Stimulated activated CD8-positive, alpha-beta memory T cell treated with anti-CD3 and anti-CD28 coated beads, Interleukin-4, amount 100 ng/mL, for 24 hours (primary cell): ENCODE data around the gene RFC2.
"Not testable (repeated sequence)": the region's sequence is repeated elsewhere in the genome, so short reads cannot be mapped to it uniquely, and the experiment has no call there.

Source experiments
- DNase-seq: peaks from one replicate; pipeline ENCODE4 v3.0.0-alpha.2; 2020; ENCODE audit warnings: low read depth

The RFC2 gene

GRCh38 chr7:74217455-74218342 is 36.5 kb downstream of the RFC2 start:
- DNase-seq: no peak

GRCh38 chr7:74216361-74216761 is 37.8 kb downstream of the RFC2 start:
- no peak for DNase-seq

DNA sequence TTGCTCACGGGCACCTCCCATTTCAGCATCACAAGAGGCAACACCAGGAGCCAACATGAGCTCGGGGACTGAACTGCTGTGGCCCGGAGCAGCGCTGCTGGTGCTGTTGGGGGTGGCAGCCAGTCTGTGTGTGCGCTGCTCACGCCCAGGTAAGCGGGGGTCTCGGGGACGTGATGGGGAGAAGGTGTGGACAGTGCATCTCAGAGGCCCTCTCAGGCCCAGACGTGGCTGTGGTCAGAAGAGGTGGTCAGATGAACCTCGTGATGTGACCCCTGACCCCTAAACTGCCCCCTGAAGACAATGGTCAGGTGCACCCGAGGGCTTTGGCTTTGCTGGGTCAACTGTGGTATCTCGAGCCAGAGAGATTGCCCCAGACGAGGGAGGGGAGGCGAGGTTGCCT is 38.3 kb downstream of the RFC2 start:
- DNase-seq: no peak

- no peak for DNase-seq
Observed at GRCh38 chr7:74214816-74215630, 39.2 kb downstream of the RFC2 start.

- no peak for DNase-seq
Observed at GRCh38 chr7:74212661-74213060, 41.5 kb downstream of the RFC2 start.

- not testable (repeated sequence) for DNase-seq
Observed at GRCh38 chr7:74208241-74208640, 46.0 kb downstream of the RFC2 start.

DNA sequence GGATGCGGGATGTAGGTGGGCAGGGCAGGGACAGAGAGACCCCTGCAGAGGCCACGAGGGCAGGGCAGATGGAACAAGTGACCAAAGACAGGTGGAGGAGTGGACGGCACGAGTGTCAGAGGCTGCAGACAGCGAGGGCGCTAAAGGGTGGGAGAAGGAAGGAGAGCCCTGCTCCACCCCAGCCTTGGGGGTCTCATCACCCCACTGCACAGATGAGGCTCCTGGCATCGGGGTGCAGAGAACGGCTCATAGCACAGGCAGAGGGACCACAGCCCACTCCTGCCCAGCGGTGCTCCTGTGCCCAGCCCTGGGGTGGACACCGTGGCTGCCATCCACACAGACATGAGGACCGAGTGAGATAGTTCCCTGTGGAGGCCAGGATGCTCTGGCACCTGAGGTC is 46.6 kb downstream of the RFC2 start:
- DNase-seq: no peak

DNA sequence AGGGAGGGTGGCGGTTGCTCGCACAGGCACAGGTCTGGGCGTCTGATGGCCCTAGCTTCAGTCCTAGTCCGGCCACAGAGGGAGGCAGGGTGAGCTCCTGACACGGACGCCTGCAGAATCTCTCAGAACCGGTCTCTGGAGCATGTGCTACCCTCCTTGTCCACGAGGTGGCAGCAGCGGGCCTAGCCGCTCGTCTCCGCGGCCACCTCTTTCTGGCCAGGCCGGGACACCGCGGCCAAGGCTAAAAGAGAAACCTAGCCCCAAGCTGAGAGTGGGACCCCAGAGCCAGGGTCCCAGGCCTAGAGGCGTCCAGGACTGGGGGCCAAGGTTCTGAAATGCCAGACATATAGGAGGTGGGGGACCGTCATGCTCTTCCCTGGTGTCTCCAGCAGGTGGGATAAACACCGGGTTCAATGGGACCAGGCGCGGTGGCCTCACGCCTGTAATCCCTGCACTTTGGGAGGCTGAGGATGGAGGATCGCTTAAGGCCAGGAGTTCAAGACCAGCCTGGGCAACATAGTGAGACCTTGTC is 47.5 kb downstream of the RFC2 start:
- DNase-seq: peak; percentile 74

DNA sequence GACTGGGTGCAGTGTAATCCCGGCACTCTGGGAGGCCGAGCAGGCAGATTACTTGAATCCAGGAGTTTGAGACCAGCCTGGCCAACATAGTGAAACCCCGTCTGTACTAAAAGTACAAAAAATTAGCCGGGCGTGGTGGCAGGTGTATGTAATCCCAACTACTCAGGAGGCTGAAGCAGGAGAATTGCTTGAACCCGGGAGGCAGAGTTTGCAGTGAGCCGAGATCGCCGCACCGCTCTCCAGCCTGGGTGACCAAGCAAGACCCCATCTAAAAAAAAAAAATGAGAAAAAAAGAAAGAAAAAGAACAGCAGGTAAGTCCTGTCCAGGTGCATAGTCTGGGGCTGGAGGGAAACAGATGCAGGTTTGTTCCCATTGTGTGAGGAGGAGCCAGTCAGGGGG is 48.1 kb downstream of the RFC2 start:
- not testable (repeated sequence) for DNase-seq

- no peak for DNase-seq
Observed at GRCh38 chr7:74203956-74204618, 50.1 kb downstream of the RFC2 start.

DNA sequence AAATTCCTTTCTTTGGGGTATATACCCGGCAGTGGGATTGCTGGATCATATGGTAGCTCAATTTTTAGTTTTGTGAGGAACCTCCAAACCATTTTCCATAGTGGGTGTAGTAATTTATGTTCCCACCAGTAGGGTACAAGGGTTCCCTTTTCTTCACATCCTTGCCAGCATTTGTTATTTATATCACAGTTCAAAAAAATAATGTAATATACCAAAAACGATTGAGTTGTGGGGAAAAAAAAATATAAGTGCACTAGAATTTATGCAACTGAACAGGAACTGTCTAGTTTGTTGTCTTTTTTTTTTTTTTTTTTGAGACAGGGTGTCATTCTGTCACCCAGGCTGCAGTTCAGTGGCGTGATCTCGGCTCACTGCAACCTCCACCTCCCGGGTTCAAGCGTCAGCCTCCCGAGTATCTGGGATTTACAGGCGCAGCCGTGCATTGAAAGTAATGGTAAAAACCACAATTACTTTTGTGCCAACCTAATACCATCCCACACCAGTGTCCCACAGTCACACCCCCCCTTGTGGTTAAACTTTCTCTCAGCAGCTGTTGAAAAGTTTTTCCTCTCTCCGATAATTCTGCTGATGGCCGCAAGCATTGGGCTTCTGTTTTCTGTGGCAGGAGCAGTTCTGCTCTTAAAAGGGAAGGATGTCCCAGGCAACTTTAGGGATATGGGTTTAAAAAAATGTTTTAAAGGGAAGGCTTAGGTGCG is 51.2 kb downstream of the RFC2 start:
- DNase-seq: no peak

DNA sequence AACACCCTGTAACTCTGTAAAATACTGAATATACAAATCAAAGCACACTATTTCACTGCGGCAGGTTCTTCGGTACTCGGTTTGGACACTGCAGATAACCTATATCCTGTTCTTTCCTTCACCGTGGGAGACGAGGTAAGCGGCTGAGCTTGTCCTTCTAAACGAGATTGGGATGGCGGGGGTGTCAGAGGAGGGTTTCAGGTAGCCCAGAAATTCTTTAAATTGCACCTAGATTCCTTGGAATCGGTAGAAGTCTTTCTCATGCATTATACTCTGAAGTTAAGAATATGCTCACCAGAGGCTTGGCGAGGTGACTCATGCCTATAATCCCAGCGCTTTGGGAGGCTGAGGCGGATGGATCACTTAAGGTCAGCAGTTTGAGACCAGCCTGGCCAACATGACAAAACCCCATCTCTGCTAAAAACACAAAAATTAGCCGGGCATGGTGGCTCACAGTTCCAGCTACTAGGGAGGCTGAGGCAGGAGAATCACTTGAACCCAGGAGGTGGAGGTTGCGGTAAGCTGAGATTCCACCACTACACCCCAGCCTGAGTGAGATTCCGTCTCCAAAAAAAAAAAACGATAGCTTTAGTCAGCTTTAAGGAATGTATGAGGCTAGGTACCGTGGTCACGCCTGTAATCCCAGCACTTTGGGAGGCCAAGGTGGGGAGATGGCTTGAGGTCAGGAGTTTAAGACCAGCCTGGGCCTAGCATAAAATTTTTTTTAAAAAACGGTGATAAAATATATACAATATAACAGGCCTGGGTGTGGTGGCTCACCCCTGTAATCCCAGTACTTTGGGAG is 54.4 kb downstream of the RFC2 start:
- DNase-seq: no peak

DNA sequence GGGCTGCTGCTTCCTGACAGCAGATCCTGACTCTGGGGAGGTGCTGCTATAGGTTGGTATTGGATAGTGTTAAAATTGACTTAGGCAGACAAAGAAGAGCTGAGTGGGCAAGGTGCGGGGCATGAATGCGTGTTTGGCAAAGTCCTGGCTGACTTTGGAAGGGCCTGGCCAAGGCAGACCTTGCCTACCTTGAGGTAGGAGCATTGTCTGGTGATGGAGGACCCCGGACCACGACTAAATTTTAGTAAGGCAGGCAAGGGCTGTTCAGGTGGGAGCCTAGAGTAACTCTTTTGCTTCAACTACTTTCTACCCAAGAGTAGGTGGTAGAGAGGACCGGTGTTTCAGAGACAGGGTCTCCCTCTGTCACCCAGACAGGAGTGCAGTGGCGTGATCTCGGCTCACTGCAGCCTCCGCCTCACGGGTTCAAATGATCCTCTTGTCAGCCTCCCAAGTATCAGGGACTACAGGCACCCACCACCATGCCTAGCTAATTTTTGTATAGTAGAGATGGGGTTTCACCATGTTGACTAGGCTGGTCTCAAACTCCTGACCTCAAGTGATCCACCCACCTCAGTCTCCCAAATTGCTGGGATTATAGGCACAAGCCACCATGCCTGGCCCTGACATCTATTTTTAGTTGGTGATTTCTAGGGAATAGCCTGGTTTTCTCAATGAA is 56.6 kb downstream of the RFC2 start:
- DNase-seq: no peak

DNA sequence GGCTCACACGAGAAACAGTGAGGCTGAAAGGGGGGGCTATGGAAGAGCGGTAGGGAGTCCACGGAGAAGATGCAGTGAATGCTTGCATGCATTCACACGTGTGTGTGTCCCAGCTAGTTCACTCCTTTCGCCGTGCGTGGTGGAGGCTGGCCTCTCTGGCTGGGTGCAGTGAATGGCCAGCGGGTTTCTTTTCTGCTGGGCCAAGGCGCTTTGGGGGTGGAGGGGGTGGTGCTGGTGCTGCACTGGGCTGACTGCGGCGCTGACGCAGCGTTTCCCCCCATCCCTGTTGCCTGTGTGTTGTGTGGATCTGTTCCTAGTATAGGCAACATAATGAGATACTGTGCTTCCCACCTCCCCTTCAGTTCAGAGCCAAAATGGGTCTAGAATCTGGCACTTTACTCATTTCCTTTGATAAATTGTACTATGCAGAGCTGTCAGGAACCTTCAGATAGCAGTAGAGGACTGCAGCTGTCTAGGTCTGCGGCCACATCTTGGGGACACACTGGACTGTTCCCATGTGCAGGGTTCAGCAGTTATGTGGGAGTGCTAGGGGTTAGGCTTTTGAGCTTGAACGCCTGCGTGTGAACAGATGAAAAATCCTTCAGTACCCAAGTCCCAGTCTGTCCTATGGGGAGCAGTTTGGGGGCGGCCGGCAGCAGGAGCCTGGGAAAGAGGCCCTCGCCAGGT is 58.1 kb downstream of the RFC2 start:
- not testable (repeated sequence) for DNase-seq

- not testable (repeated sequence) for DNase-seq
Observed at GRCh38 chr7:74195139-74195860, 58.9 kb downstream of the RFC2 start.

- DNase-seq: no peak
Observed at GRCh38 chr7:74194686-74195085, 59.5 kb downstream of the RFC2 start.

DNA sequence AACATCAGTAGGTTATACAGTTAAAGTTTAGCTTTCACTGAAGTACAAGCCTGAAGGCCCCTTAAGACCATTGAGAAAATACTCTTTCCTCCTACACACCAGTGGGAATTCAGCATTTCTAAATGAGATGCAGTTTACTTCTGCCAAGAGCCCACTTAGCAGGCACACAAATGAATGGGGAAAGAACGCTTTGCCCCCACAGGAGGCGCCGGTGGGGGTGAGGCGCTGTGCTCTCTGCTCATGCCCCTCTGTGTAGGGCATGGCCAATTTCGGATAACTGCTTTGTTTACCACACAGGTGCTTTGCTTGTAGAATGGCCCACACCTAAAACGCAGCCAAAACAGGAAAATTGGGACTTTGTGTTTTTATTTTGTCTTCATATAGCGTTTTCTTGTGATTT is 60.3 kb downstream of the RFC2 start:
- no peak for DNase-seq

GRCh38 chr7:74193054-74193453 is 61.1 kb downstream of the RFC2 start:
- no peak for DNase-seq

DNA sequence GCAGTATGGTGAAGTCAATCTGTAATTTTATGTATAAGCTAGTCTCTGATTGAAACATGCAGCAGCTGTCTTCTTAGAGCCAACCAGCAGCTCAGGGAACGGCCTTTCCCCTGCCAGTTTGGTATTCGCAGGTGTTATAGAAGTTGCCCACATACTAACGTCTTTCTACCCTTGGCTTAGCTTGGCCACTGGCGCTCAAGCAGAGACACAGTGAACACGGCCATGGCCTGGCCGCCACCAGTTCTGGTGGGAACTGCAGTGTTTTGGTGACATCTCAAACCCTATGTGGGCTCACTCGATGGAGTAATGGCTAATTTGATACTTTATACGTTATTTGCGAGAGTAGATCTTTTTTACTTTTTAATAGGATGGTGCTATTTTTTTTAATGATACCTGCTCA is 63.0 kb downstream of the RFC2 start:
- DNase-seq: no peak
